ENCODE data around the gene ZP4.

The ZP4 gene, protein sequence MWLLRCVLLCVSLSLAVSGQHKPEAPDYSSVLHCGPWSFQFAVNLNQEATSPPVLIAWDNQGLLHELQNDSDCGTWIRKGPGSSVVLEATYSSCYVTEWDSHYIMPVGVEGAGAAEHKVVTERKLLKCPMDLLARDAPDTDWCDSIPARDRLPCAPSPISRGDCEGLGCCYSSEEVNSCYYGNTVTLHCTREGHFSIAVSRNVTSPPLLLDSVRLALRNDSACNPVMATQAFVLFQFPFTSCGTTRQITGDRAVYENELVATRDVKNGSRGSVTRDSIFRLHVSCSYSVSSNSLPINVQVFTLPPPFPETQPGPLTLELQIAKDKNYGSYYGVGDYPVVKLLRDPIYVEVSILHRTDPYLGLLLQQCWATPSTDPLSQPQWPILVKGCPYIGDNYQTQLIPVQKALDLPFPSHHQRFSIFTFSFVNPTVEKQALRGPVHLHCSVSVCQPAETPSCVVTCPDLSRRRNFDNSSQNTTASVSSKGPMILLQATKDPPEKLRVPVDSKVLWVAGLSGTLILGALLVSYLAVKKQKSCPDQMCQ

DNA sequence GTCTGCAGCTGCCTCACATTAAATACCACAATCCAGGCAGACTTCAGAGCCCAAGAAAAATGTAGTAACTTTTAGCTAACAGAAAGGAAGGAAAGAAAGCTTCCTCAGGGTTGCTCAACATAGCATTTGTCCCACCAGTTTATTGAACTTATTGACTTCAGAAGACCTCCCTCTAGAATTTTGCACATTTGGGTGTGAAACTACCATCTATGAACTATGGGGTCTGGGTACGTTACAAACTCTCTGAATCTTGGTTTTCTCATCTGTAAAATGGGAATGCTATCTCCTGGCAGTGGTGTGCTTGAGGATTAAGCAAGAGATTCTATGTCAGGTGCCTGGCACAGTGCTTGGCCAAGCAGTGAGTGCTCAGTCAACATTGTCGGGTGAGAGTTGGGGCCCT is at the start of gene ZP4:
Gene ZP4 (minus strand): TSS at position 101 of the 400 bp plus-strand sequence. CDS start 287 bp downstream, outside the sequence.
- no peak for DNase-seq (ENCODE audit: low read depth)
- TF ChIP-seq, protein P1, sequence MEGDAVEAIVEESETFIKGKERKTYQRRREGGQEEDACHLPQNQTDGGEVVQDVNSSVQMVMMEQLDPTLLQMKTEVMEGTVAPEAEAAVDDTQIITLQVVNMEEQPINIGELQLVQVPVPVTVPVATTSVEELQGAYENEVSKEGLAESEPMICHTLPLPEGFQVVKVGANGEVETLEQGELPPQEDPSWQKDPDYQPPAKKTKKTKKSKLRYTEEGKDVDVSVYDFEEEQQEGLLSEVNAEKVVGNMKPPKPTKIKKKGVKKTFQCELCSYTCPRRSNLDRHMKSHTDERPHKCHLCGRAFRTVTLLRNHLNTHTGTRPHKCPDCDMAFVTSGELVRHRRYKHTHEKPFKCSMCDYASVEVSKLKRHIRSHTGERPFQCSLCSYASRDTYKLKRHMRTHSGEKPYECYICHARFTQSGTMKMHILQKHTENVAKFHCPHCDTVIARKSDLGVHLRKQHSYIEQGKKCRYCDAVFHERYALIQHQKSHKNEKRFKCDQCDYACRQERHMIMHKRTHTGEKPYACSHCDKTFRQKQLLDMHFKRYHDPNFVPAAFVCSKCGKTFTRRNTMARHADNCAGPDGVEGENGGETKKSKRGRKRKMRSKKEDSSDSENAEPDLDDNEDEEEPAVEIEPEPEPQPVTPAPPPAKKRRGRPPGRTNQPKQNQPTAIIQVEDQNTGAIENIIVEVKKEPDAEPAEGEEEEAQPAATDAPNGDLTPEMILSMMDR (conservative IDR thresholded peaks at IDR 0.05; ENCODE audit: low read length) = no peak
- H3K4me3 ChIP-seq (ENCODE audit: low read length) = no peak within 1 kb of the TSS

DNA sequence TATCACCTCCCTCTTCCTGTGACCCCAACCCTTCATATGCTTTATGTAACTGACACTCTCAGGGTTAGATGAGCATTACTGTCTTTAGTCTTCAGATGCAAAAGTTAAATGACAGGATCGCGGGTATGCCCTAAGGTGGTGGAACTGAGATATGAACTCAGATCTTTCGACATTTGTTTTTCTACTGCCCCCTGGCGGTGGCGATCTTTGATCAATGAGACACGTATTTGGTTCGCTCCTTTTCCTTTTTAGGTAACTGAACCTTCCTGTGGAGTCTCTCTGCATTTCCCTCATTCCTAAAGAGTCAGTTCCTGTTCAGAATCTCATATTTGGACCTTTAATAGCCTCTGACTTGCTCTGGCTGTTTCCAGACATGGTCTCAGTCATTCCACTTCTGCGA is 47.8 kb upstream of the ZP4 start:
- TF ChIP-seq, protein P1 (conservative IDR thresholded peaks at IDR 0.05; ENCODE audit: low read length) = no peak
- H3K4me3 ChIP-seq (ENCODE audit: low read length) = no peak overlapping the region
- no peak for DNase-seq (ENCODE audit: low read depth)

DNA sequence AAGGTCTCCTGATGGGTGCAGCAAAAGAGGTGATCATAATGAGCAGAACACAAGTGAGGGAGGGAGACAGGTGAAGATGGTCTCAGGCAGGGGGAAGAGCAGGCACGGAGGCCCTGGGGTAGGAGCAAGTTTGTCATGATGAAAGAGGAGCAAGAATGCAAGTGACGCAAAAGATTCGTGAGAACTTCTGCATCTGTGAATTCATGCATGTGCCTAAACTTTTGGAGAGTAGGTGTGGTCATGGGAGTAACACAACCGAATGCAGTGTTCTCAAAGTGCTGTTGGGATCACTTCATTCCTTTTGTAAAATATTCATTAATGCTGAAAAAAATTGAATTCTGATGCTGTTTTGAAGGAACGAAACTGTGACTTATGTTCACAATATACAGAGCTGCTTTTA is 47.3 kb upstream of the ZP4 start:
- TF ChIP-seq, protein P1 (conservative IDR thresholded peaks at IDR 0.05; ENCODE audit: low read length) = no peak
- H3K4me3 ChIP-seq (ENCODE audit: low read length) = no peak overlapping the region
- no peak for DNase-seq (ENCODE audit: low read depth)

DNA sequence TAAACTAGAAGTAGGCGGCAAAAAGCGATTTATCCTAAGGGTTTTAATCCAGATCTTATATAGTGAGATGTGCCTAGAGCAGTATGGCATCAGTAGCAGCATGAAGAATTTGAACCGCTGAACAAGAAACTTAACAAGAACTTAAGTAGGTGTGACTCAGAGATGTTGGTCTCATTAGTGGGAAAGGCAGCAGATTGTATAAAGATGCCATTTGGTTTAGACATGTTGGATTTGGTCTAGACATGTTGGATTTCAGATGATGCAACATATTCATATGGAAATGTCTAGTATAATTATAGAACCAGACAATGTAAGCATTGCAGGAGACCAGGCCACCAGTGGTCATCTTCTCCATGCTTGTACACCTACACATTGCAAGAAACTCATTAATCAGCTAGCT is 42.1 kb upstream of the ZP4 start:
- no peak overlapping the region for H3K4me3 ChIP-seq (ENCODE audit: low read length)
- no peak for DNase-seq (ENCODE audit: low read depth)
- TF ChIP-seq, protein P1 (conservative IDR thresholded peaks at IDR 0.05; ENCODE audit: low read length) = no peak

DNA sequence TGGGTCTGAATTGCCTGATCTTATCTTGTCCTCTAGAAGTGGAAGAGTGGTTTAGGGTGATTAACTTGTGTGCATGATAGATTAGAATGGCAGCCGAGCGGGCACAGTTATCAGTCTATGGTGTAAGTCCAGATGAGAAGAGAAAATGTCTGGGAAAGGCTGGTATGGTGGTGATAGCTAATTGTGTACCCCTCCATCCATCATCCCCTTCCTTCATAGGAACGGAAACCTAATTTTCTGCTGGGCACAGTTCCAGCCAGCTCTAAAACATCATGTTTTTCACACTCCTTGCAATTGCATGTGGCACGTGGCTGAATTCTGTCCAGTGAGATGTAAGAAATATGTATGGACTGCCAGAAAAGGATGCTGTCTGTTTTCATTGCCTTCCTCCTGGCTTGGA is 40.9 kb upstream of the ZP4 start:
- no peak for DNase-seq (ENCODE audit: low read depth)
- no peak overlapping the region for H3K4me3 ChIP-seq (ENCODE audit: low read length)
- TF ChIP-seq, protein P1 (conservative IDR thresholded peaks at IDR 0.05; ENCODE audit: low read length) = no peak

DNA sequence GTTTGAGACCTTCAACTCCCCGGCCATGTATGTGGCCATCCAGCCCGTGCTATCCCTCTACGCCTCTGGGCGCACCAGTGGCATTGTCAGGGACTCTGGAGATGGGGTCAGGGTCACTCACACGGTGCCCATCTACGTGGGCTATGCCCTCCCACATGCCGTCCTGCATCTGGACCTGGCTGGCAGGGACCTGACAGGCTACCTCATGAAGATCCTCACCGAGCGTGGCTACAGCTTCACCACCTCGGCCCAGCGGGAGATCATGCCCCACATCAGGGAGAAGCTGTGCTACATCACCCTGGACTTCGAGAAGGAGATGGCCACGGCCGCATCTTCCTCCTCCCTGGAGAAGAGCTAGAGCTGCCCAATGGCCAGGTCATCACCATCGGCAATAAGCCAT is 36.5 kb upstream of the ZP4 start:
- TF ChIP-seq, protein P1 (conservative IDR thresholded peaks at IDR 0.05; ENCODE audit: low read length) = no peak
- DNase-seq (ENCODE audit: low read depth) = no peak
- no peak overlapping the region for H3K4me3 ChIP-seq (ENCODE audit: low read length)

DNA sequence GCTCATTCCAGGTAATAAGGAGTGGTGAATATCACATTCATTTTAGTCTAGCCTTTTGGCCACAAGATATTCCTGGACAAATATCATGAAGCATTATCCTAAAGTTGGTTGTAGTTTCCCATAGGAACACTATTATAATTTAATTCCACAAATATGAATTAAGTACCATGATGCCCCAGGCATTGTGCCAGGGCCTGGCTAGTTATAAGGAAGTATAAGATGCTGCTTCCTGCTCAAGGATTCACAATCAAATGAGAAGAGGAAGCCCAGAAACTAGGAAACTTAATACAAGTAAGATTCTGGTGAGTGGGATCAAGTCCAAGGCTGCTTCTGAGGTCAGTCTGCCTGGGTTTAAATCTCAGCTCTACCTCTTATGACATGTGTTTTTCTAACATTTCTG is 30.6 kb upstream of the ZP4 start:
- DNase-seq (ENCODE audit: low read depth) = no peak
- TF ChIP-seq, protein P1 (conservative IDR thresholded peaks at IDR 0.05; ENCODE audit: low read length) = no peak
- no peak overlapping the region for H3K4me3 ChIP-seq (ENCODE audit: low read length)

Data from AG10803 (cell line).